ENCODE data around the gene CLDN20. TPM values are rescaled to one million over a fixed set of nuclear protein-coding genes. Genes with fewer than 3 reads are reported as not detected.
A peak's percentile ranks its signal among the peaks of the same experiment; 100 is the strongest.

The CLDN20 gene
- total and polyA plus RNA-seq, 7 donors = not detected

GRCh38 chr6:155314092-155314772, 50.4 kb downstream of the CLDN20 start, which contains the start of gene TFB1M:
Gene TFB1M, minus strand, starts transcription at chr6:155314484. Its CDS starts 56 bp downstream, at chr6:155314428.
- Histone ChIP-seq H3K4me3 (peak within 1 kb of the TSS; percentile 59 to 83 (median 76)), H3K27ac (peak within 1 kb of the TSS; percentile 83 to 91 (median 88)), H3K4me1 (peaks cover 0 to 20% (median 4%) of the 10 kb centered on the region in 4 donors), H3K9me3 (no peaks in the 10 kb centered on the region), H3K27me3 (no peaks in the 10 kb centered on the region), H3K36me3 (peaks cover 0 to 15% (median 1%) of the 10 kb centered on the region in 4 donors)
- TF ChIP-seq POLR2A (IDR thresholded peaks at IDR 0.05) = peak; percentile 56 to 73
- no peak for TF ChIP-seq CTCF (IDR thresholded peaks at IDR 0.05)
- peak in 2 of 4 donors; percentile 9 to 17 for TF ChIP-seq EP300 (IDR thresholded peaks at IDR 0.05)
- TF ChIP-seq POLR2AphosphoS5 (IDR thresholded peaks at IDR 0.05) = peak; percentile 90 to 96 (median 94)
- intact Hi-C loops (cut with DNase I) = loop anchor here (5.0 to 10.0 kb wide), 3 partner anchors 37 to 1463 kb away; partner anchors contain the start of gene ARID1B
- 0 to 1% methylated on average over 52 of the region's 52 CpGs for WGBS, 2 donors
- peak; percentile 99 for DNase-seq

GRCh38 chr6:155314773-155315515, 51.1 kb downstream of the CLDN20 start:
- TF ChIP-seq CTCF (IDR thresholded peaks at IDR 0.05) (no peak), POLR2AphosphoS5 (IDR thresholded peaks at IDR 0.05) (peak in 2 of 4 donors; percentile 7 to 40), EP300 (IDR thresholded peaks at IDR 0.05) (peak in 1 of 4 donors; percentile 2)
- peaks cover 0 to 20% (median 4%) of the 10 kb centered on the region in 4 donors for H3K4me1 ChIP-seq
- peaks cover 0 to 11% (median 0%) of the 10 kb centered on the region in 4 donors for H3K36me3 ChIP-seq
- DNase-seq = peak; percentile 89
- peak overlapping the region; percentile 59 to 83 (median 76) for H3K4me3 ChIP-seq
- H3K27me3 ChIP-seq = no peaks in the 10 kb centered on the region
- no peaks in the 10 kb centered on the region for H3K9me3 ChIP-seq
- 1 to 3% methylated on average over 20 of the region's 20 CpGs for WGBS, 2 donors
- peak overlapping the region; percentile 83 to 91 (median 88) for H3K27ac ChIP-seq
- intact Hi-C loops (cut with DNase I) = loop anchor here (5.0 to 10.0 kb wide), 4 partner anchors 38 to 1462 kb away; partner anchors contain the start of gene ARID1B

GRCh38 chr6:155315516-155315871, 51.7 kb downstream of the CLDN20 start:
- H3K4me3 ChIP-seq = peak overlapping the region in 3 of 4 donors; percentile 59 to 83 (median 72)
- DNase-seq = no peak
- no peaks in the 10 kb centered on the region for H3K9me3 ChIP-seq
- peaks cover 0 to 20% (median 4%) of the 10 kb centered on the region in 4 donors for H3K4me1 ChIP-seq
- H3K36me3 ChIP-seq = peaks cover 0 to 5% (median 0%) of the 10 kb centered on the region in 4 donors
- WGBS, 2 donors = 17 to 64% methylated on average over 3 of the region's 3 CpGs
- H3K27me3 ChIP-seq = no peaks in the 10 kb centered on the region
- H3K27ac ChIP-seq = peak overlapping the region; percentile 83 to 91 (median 88)
- TF ChIP-seq POLR2AphosphoS5 (IDR thresholded peaks at IDR 0.05) (peak in 1 of 4 donors; percentile 18), EP300 (IDR thresholded peaks at IDR 0.05) (no peak)
- intact Hi-C loops (cut with DNase I) = loop anchor here (5.0 to 10.0 kb wide), 2 partner anchors 138 to 1369 kb away; no protein-coding TSS in a partner anchor

- Histone ChIP-seq H3K4me3 (no peak overlapping the region), H3K4me1 (peaks cover 0 to 20% (median 4%) of the 10 kb centered on the region in 4 donors), H3K36me3 (no peaks in the 10 kb centered on the region), H3K27ac (no peak overlapping the region), H3K27me3 (no peaks in the 10 kb centered on the region), H3K9me3 (no peaks in the 10 kb centered on the region)
- 98 to 99% methylated on average over 1 of the region's 1 CpG for WGBS, 2 donors
- intact Hi-C loops (cut with DNase I) = loop anchor here (5.0 to 10.0 kb wide), 2 partner anchors 139 to 1368 kb away; no protein-coding TSS in a partner anchor
- no peak for TF ChIP-seq POLR2AphosphoS5 (IDR thresholded peaks at IDR 0.05)
- TF ChIP-seq POLR2A (IDR thresholded peaks at IDR 0.05) = no peak
- TF ChIP-seq EP300 (IDR thresholded peaks at IDR 0.05) = no peak
- no peak for TF ChIP-seq CTCF (IDR thresholded peaks at IDR 0.05)
- no peak for DNase-seq
Measured at GRCh38 chr6:155316419-155316818, 52.6 kb downstream of the CLDN20 start.
